ENCODE results near the gene WBP1L. TPM values are rescaled to one million over a fixed set of nuclear protein-coding genes. Genes with fewer than 3 reads are reported as not detected.

Gene WBP1L
- total and polyA plus RNA-seq, 2 of the 13 experiments (the other 11 are each of a cell fraction or from before 2014, with no cell fraction given) = 8.3 to 12.3 TPM

DNA sequence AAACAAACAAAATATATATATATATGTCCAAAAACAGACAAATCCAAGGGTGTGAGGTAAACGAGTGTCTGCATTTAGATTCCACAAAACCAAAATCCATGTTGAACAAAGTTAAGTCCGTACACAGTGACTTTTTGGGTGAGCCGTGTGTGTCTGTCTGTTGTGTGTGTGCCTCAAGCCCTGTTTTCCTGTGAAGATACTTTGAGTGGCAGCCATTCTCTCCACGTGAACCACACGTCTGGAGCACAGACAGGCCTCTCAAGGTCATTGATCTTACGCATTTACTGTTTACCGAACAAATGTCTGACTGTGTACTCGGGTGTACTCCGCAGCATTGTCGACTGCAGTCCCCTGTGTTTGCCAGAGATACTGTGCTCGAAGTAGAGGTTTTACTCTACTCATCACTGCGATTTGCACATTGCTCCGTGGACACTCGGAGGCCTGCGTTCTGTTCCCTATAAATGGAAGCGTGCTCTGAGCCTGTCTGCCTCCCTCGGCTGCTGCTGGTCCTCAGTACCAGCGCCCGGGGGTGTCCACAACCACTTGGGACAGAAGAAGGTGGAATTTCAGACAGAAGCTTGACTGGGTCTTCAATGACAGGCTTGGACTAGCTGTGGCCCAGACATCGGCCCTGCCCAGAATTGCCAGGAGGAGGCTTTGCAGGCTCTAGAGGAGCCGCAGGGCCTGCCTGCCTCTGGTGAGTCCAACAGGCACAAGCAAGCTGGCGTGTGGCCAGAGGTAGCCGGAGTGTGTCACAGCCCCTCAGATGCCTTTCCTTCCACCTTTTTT, 71.3 kb downstream of the WBP1L start (continued):
- peak; percentile 39; the same call in 1 of the 2 replicates for TF ChIP-seq ARHGAP35 (CRISPR knock-in tag; IDR thresholded peaks at IDR 0.05; ENCODE audit: borderline replicate concordance)
- TF ChIP-seq, protein P1, sequence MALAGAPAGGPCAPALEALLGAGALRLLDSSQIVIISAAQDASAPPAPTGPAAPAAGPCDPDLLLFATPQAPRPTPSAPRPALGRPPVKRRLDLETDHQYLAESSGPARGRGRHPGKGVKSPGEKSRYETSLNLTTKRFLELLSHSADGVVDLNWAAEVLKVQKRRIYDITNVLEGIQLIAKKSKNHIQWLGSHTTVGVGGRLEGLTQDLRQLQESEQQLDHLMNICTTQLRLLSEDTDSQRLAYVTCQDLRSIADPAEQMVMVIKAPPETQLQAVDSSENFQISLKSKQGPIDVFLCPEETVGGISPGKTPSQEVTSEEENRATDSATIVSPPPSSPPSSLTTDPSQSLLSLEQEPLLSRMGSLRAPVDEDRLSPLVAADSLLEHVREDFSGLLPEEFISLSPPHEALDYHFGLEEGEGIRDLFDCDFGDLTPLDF (CRISPR knock-in tag; IDR thresholded peaks at IDR 0.05) = no peak
- peak; percentile 83 for TF ChIP-seq TBX2 (CRISPR knock-in tag; IDR thresholded peaks at IDR 0.05; ENCODE audit: borderline replicate concordance)
- TF ChIP-seq CREM (IDR thresholded peaks at IDR 0.05) = peak; percentile 66; the same call in 1 of the 2 replicates
- no peak for TF ChIP-seq CREM (CRISPR knock-in tag; IDR thresholded peaks at IDR 0.05)
- 0 out of 2 replicates have a peak, but pooled peaks have one; percentile 17 for TF ChIP-seq POLR2G (IDR thresholded peaks at IDR 0.05; ENCODE audit: low read depth, low read length)
- no peak for TF ChIP-seq CHCHD3 (CRISPR knock-in tag; IDR thresholded peaks at IDR 0.05)
- peak; percentile 76 for TF ChIP-seq KMT2A (CRISPR knock-in tag; IDR thresholded peaks at IDR 0.05)
- TF ChIP-seq ZKSCAN1 (IDR thresholded peaks at IDR 0.05; ENCODE audit: low read length) = peak; percentile 99
- TF ChIP-seq, protein P2, sequence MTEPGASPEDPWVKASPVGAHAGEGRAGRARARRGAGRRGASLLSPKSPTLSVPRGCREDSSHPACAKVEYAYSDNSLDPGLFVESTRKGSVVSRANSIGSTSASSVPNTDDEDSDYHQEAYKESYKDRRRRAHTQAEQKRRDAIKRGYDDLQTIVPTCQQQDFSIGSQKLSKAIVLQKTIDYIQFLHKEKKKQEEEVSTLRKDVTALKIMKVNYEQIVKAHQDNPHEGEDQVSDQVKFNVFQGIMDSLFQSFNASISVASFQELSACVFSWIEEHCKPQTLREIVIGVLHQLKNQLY (CRISPR knock-in tag; IDR thresholded peaks at IDR 0.05) = peak; percentile 96
- peak; percentile 12; the same call in 1 of the 2 replicates for TF ChIP-seq ETV5 (CRISPR knock-in tag; IDR thresholded peaks at IDR 0.05; ENCODE audit: borderline replicate concordance)
- TF ChIP-seq KMT2B (CRISPR knock-in tag; IDR thresholded peaks at IDR 0.05) = peak; percentile 40; the same call in 1 of the 2 replicates
- TF ChIP-seq FLYWCH1 (CRISPR knock-in tag; IDR thresholded peaks at IDR 0.05) = 0 out of 2 replicates have a peak, but pooled peaks have one; percentile 71
- TF ChIP-seq ZKSCAN8 (CRISPR knock-in tag; IDR thresholded peaks at IDR 0.05; ENCODE audit: borderline replicate concordance) = peak; percentile 28; the same call in 1 of the 2 replicates
- peak; percentile 43; the same call in 1 of the 2 replicates for TF ChIP-seq FOXK2 (IDR thresholded peaks at IDR 0.05)
- TF ChIP-seq MZF1 (CRISPR knock-in tag; IDR thresholded peaks at IDR 0.05; ENCODE audit: borderline replicate concordance) = no peak
- TF ChIP-seq, protein P3, sequence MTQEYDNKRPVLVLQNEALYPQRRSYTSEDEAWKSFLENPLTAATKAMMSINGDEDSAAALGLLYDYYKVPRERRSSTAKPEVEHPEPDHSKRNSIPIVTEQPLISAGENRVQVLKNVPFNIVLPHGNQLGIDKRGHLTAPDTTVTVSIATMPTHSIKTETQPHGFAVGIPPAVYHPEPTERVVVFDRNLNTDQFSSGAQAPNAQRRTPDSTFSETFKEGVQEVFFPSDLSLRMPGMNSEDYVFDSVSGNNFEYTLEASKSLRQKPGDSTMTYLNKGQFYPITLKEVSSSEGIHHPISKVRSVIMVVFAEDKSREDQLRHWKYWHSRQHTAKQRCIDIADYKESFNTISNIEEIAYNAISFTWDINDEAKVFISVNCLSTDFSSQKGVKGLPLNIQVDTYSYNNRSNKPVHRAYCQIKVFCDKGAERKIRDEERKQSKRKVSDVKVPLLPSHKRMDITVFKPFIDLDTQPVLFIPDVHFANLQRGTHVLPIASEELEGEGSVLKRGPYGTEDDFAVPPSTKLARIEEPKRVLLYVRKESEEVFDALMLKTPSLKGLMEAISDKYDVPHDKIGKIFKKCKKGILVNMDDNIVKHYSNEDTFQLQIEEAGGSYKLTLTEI (CRISPR knock-in tag; conservative IDR thresholded peaks at IDR 0.05) = no peak
- no peak for TF ChIP-seq NONO (IDR thresholded peaks at IDR 0.05)
- TF ChIP-seq NONO (CRISPR knock-in tag; conservative IDR thresholded peaks at IDR 0.05) = no peak; the same call in 1 of the 2 replicates
- TF ChIP-seq, protein P4, sequence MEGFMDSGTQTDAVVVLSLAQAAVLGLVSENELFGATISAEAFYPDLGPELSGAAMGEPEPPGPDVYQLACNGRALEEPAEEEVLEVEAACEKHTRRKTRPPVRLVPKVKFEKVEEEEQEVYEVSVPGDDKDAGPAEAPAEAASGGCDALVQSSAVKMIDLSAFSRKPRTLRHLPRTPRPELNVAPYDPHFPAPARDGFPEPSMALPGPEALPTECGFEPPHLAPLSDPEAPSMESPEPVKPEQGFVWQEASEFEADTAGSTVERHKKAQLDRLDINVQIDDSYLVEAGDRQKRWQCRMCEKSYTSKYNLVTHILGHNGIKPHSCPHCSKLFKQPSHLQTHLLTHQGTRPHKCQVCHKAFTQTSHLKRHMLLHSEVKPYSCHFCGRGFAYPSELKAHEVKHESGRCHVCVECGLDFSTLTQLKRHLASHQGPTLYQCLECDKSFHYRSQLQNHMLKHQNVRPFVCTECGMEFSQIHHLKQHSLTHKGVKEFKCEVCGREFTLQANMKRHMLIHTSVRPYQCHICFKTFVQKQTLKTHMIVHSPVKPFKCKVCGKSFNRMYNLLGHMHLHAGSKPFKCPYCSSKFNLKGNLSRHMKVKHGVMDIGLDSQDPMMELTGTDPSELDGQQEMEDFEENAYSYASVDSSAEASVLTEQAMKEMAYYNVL (CRISPR knock-in tag; IDR thresholded peaks at IDR 0.05; ENCODE audit: borderline replicate concordance) = peak; percentile 38; the same call in 1 of the 2 replicates
- 0 out of 2 replicates have a peak, but pooled peaks have one; percentile 19 for TF ChIP-seq KDM3A (CRISPR knock-in tag; IDR thresholded peaks at IDR 0.05; ENCODE audit: low read depth)
- TF ChIP-seq, protein P5, sequence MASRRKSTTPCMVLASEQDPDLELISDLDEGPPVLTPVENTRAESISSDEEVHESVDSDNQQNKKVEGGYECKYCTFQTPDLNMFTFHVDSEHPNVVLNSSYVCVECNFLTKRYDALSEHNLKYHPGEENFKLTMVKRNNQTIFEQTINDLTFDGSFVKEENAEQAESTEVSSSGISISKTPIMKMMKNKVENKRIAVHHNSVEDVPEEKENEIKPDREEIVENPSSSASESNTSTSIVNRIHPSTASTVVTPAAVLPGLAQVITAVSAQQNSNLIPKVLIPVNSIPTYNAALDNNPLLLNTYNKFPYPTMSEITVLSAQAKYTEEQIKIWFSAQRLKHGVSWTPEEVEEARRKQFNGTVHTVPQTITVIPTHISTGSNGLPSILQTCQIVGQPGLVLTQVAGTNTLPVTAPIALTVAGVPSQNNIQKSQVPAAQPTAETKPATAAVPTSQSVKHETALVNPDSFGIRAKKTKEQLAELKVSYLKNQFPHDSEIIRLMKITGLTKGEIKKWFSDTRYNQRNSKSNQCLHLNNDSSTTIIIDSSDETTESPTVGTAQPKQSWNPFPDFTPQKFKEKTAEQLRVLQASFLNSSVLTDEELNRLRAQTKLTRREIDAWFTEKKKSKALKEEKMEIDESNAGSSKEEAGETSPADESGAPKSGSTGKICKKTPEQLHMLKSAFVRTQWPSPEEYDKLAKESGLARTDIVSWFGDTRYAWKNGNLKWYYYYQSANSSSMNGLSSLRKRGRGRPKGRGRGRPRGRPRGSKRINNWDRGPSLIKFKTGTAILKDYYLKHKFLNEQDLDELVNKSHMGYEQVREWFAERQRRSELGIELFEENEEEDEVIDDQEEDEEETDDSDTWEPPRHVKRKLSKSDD (CRISPR knock-in tag; IDR thresholded peaks at IDR 0.05; ENCODE audit: low read depth) = no peak
